Small intestine (tissue), 7 donors: Measurements from ENCODE around the gene YRDC. TPM values are rescaled to one million over a fixed set of nuclear protein-coding genes. Genes with fewer than 3 reads are reported as not detected.
A peak's percentile ranks its signal among the peaks of the same experiment; 100 is the strongest.

ENCODE experiments used
- DNase-seq, 2 donors: peaks; one replicate each; pipeline versions ENCODE4 v3.0.0 to v3.0.0-alpha.2; 2013
- FAIRE-seq: peaks from 2 replicates; lab custom pipeline; 2012; peaks lifted over from hg19 to GRCh38; lab: Jason Lieb, UNC
- H3K27ac ChIP-seq, 3 donors: one replicate each; pipeline ENCODE4 v1.5.1; 2013; ENCODE audit warnings: low read length in 2 of 3, mild to moderate bottlenecking in 2 of 3, control low read depth in 1 of 3, inconsistent platforms in 1 of 3, low read depth in 1 of 3, moderate library complexity in 1 of 3
- H3K27me3 ChIP-seq, 3 donors: one replicate each; pipeline ENCODE4 v1.6.1; 2013; ENCODE audit warnings: low read length in 3 of 3, inconsistent platforms in 1 of 3; ENCODE audit not compliant: control insufficient read depth in 3 of 3, insufficient read depth in 3 of 3
- H3K36me3 ChIP-seq, 3 donors: one replicate each; pipeline ENCODE4 v1.6.1; 2013; ENCODE audit warnings: low read length in 3 of 3, inconsistent platforms in 1 of 3, low read depth in 1 of 3, mild to moderate bottlenecking in 1 of 3, moderate library complexity in 1 of 3; ENCODE audit not compliant: control insufficient read depth in 3 of 3, insufficient read depth in 2 of 3
- H3K4me1 ChIP-seq, 3 donors: one replicate each; pipeline ENCODE4 v1.6.1; 2013; ENCODE audit warnings: low read length in 2 of 3, inconsistent platforms in 1 of 3, low read depth in 1 of 3, mild to moderate bottlenecking in 1 of 3, moderate library complexity in 1 of 3; ENCODE audit not compliant: control insufficient read depth in 3 of 3, insufficient read depth in 2 of 3
- H3K4me3 ChIP-seq, 3 donors: one replicate each; pipeline ENCODE4 v1.5.1; 2013; ENCODE audit warnings: low read length in 3 of 3, control low read depth in 1 of 3, inconsistent platforms in 1 of 3, low read depth in 1 of 3, mild to moderate bottlenecking in 1 of 3, moderate library complexity in 1 of 3
- H3K9me3 ChIP-seq, 2 donors: one replicate each; pipeline ENCODE4 v1.6.1; 2013; ENCODE audit warnings: low read depth in 1 of 2, low read length in 1 of 2; ENCODE audit not compliant: control insufficient read depth in 2 of 2, insufficient read depth in 1 of 2
- WGBS, 3 donors: extraction: QIAGEN DNeasy Blood & Tissue Kit; methylation state at CpG; one replicate each; pipeline ENCODE4 v1.1.7; 2013; 5-methylcytosine and 5-hydroxymethylcytosine counted together
- polyA plus RNA-seq, 4 donors: library from polyadenylated mRNA; stranded (reverse) in 3 of 4; unstranded in 1 of 4; fragments of 200-250 nt in 3 of 4; fragments of 120-200 nt in 1 of 4; gene quantifications; one replicate each; pipeline versions ENCODE4 v1.2.1 to v1.2.3, GENCODE V29; 2013
- donor health status: healthy with polysubstance abuse.
- donor health status: control.
- donor health status: control.
- donor health status: Bipolar disorder and iron deficiency.
- donor health status: healthy.

Gene YRDC
- polyA plus RNA-seq, 4 donors, result 14.0 to 15.7 (median 14.4) TPM

- Histone ChIP-seq H3K36me3 (peaks cover 0 to 19% (median 0%) of the 10 kb centered on the region in 3 donors), H3K27ac (no peak overlapping the region), H3K4me3 (no peak overlapping the region), H3K9me3 (no peaks in the 10 kb centered on the region), H3K4me1 (peaks cover 0 to 4% (median 0%) of the 10 kb centered on the region in 3 donors), H3K27me3 (peaks cover 0 to 13% (median 0%) of the 10 kb centered on the region in 3 donors)
- DNase-seq (no peak), FAIRE-seq (no peak)
- WGBS, 3 donors, result 89 to 95% (median 91%) methylated on average over 3 of the region's 3 CpGs
Observed at GRCh38 chr1:37797750-37798345, 10.2 kb downstream of the YRDC start.

- H3K4me3 ChIP-seq, result peak overlapping the region in 1 of 3 donors; percentile 24
- 27 to 29% (median 29%) methylated on average over 22 of the region's 22 CpGs for WGBS, 3 donors
Observed at GRCh38 chr1:37795340-37796125, 12.5 kb downstream of the YRDC start.

GRCh38 chr1:37794372-37795339 is 13.4 kb downstream of the YRDC start:
- peaks cover 0 to 23% (median 0%) of the 10 kb centered on the region in 3 donors for H3K27me3 ChIP-seq
- H3K27ac ChIP-seq, result no peak overlapping the region
- H3K9me3 ChIP-seq, result no peaks in the 10 kb centered on the region
- H3K36me3 ChIP-seq, result peaks cover 0 to 4% (median 0%) of the 10 kb centered on the region in 3 donors
- FAIRE-seq (no peak), DNase-seq (peak in 1 of 2 donors; percentile 6)
- WGBS, 3 donors, result 8 to 18% (median 10%) methylated on average over 29 to 59 of the region's 59 CpGs
- peak overlapping the region; percentile 24 to 71 (median 57) for H3K4me3 ChIP-seq
- H3K4me1 ChIP-seq, result peaks cover 0 to 4% (median 0%) of the 10 kb centered on the region in 3 donors

More at GRCh38 chr1:37795340-37796125, 12.5 kb downstream of the YRDC start:
- Histone ChIP-seq H3K27ac (no peak overlapping the region), H3K36me3 (peaks cover 0 to 11% (median 0%) of the 10 kb centered on the region in 3 donors), H3K27me3 (peaks cover 0 to 21% (median 0%) of the 10 kb centered on the region in 3 donors), H3K4me1 (peaks cover 0 to 4% (median 0%) of the 10 kb centered on the region in 3 donors), H3K9me3 (no peaks in the 10 kb centered on the region)
- FAIRE-seq, result no peak
- DNase-seq, result peak; percentile 39 to 79

- Histone ChIP-seq H3K27ac (no peak within 1 kb of the TSS), H3K4me3 (peak within 1 kb of the TSS; percentile 24 to 71 (median 57)), H3K4me1 (peaks cover 0 to 4% (median 0%) of the 10 kb centered on the region in 3 donors), H3K36me3 (no peaks in the 10 kb centered on the region), H3K27me3 (peaks cover 0 to 23% (median 0%) of the 10 kb centered on the region in 3 donors), H3K9me3 (no peaks in the 10 kb centered on the region)
- WGBS, 3 donors, result 0 to 1% (median 0%) methylated on average over 28 to 82 of the region's 82 CpGs
- FAIRE-seq (no peak), DNase-seq (peak; percentile 35 to 71)
Observed at GRCh38 chr1:37793773-37794371, 14.1 kb downstream of the YRDC start, which contains the start of gene MANEAL. TSS of gene MANEAL (plus strand) at chr1:37793847. CDS start at chr1:37794183, 336 bp downstream.

GRCh38 chr1:37792943-37793686 is 14.9 kb downstream of the YRDC start:
- Histone ChIP-seq H3K4me1 (peaks cover 0 to 4% (median 0%) of the 10 kb centered on the region in 3 donors), H3K27ac (no peak overlapping the region), H3K36me3 (no peaks in the 10 kb centered on the region), H3K27me3 (peaks cover 0 to 23% (median 0%) of the 10 kb centered on the region in 3 donors), H3K4me3 (peak overlapping the region in 1 of 3 donors; percentile 71), H3K9me3 (no peaks in the 10 kb centered on the region)
- DNase-seq (no peak), FAIRE-seq (no peak)
- 35 to 44% (median 39%) methylated on average over 33 to 36 of the region's 36 CpGs for WGBS, 3 donors

- Histone ChIP-seq H3K27me3 (no peaks in the 10 kb centered on the region), H3K27ac (no peak overlapping the region), H3K36me3 (no peaks in the 10 kb centered on the region), H3K9me3 (no peaks in the 10 kb centered on the region), H3K4me3 (no peak overlapping the region), H3K4me1 (no peaks in the 10 kb centered on the region)
- WGBS, 3 donors, result 81 to 88% (median 83%) methylated on average over 17 of the region's 17 CpGs
- FAIRE-seq (no peak), DNase-seq (no peak)
Observed at GRCh38 chr1:37782491-37782890, 25.5 kb downstream of the YRDC start.

- Histone ChIP-seq H3K4me1 (no peaks in the 10 kb centered on the region), H3K4me3 (no peak overlapping the region), H3K36me3 (no peaks in the 10 kb centered on the region), H3K9me3 (no peaks in the 10 kb centered on the region), H3K27me3 (peaks cover 0 to 2% (median 0%) of the 10 kb centered on the region in 3 donors), H3K27ac (no peak overlapping the region)
- 84 to 90% (median 89%) methylated on average over 3 of the region's 3 CpGs for WGBS, 3 donors
- FAIRE-seq (no peak), DNase-seq (no peak)
Observed at GRCh38 chr1:37778654-37779053, 29.4 kb downstream of the YRDC start.
